Effector CD4-positive, alpha-beta T cell (primary cell): ENCODE data around the gene MCRIP1.

Experiments
- DNase-seq: peaks from one replicate; pipeline ENCODE4 v3.0.0-alpha.2; 2020
- total RNA-seq: gene quantifications from one replicate; lab custom pipeline; 2026; lab: John Stamatoyannopoulos, UW

Gene MCRIP1, protein sequence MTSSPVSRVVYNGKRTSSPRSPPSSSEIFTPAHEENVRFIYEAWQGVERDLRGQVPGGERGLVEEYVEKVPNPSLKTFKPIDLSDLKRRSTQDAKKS
- 30.8 reads per million, percentile 57 among the genes with 10 or more reads in this experiment for total RNA-seq

- DNase-seq = peak; percentile 90
Measured at GRCh38 chr17:81833160-81833920, at the start of gene MCRIP1. Gene MCRIP1 (minus strand): TSS chr17:81833291. CDS start chr17:81824506, 8,785 bp downstream.

GRCh38 chr17:81879121-81879520 lies 46.0 kb upstream of the MCRIP1 start:
- no peak for DNase-seq

- no peak for DNase-seq
Measured at GRCh38 chr17:81878294-81878693, 45.2 kb upstream of the MCRIP1 start.

DNA sequence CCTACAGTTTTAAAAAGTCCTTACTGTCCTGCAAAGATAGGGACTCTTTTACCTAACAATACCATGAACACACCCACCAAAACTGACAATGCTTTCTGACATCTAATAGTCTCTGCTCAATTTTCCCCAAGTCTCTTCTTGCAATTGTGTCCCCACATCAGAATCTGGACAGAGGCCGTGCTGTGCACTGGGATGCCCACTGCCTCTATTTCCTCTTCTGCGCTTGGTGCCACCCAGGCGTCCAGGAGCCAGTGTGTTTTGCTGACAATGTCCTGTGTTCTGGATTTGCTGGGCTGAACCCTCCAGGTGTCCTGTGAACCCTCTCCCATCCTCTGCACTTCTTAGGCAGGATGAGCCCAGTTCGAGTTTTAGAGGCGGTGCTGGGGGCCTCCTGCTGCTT lies 44.5 kb upstream of the MCRIP1 start:
- DNase-seq = no peak

GRCh38 chr17:81871387-81872230 lies 38.5 kb upstream of the MCRIP1 start:
- DNase-seq = peak; percentile 95

DNA sequence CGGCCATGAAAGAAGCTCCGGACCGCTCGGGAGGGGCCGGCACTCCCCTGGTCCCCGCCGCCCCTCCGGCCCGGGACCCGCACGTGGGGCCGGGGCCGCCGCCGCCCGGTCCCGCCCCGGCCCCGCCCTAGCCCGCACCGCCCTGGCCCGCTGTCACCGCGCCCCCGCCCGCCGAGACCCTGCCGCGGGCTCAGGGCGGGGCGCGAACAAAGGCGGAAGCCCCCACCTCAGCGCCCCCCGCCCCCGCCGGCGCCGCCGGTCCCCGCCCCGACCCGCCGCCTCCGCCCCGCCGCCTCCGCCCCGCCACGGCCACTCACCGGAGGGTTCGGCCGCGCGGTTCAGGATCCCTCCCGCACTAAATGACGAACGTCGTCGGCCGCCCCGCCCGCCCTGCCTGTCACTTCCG lies 37.9 kb upstream of the MCRIP1 start, which contains the start of gene ARHGDIA:
TSS of gene ARHGDIA (minus strand) at position 357 of the 406 bp plus-strand sequence. CDS start 1,407 bp downstream, outside the sequence.
- no peak for DNase-seq

DNA sequence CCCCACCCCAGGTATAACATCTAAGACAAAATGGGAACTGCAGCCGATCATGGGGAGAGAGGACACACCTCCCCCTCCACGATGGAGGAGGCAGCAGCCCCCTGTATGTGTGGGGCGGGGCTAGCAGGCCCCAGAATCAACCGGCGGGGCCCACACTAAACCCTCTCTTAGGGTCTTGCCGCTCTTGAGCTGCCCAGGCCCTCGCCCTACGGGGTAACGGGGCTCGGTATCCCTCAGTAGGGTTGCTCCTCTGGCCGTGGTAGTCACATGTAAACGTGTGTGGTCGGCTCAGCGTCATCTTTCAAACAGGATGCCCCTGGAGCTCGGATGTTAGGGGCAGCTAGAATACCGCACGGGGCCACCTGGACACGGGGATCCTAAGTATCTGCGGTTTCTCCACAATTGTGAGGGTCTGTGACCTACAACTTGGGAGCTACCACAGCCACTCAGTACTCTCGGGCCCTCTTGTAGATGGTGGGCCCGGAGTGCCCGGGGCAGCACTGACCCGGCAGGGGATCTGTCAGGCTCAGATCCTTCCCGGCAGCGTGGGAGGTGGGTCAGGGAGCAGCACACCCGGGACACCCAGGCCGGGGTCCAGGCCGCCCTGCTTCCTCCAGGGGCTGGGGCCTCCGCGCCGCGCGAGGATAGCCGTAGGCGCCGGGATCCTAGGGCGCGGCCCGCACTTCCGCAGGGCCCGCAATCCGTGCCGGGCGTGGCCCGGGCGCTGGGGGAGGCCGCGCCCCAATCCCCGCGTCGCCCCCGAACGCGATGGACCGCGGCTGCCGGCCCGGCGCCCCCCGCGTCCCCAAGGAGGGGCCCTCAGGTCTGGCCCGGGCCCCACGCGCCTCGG lies 37.3 kb upstream of the MCRIP1 start:
- peak; percentile 19 for DNase-seq

DNA sequence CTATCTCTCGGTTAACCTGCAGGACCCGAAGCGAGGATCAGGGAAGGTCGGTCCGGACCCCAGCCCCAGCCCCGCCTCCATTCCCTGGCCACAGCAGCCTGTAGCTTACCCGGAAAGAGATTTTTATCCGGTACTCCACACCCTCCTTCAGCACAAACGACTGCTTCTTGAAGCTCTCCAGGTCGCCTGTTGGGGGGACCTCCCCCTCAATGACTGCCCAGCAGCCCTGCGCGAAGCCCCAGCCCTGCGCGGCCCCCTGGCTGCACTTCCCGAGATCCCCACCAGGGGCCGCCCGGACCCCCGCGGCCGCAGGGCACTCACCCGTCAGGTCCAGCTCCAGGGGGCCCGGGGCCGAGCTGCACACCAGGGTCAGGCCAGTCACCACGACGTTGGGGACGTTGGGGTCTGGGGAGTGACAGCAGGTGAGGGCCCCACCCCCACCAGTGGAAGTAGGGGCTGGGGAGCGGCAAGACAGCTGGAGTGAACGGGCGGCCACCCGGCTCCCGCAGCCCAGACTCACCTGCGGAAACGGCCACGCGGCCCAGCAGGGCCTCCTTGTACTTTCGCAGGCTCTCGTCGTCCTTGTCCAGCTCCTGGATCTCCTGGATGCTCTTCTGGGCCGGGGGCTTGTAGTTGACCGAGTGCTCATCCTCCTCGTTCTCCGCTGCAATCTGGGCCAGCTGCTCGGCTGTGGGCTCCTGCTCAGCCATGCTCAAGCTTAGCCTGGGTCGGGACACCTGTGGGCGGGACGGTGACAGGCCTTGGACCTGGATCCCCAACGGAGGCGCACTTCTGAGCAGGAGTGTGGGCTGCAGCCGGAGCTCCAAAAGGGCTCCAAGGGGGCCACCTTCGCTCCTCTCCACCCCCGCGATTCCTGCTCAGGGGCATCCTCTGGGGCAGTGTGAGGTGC lies 36.4 kb upstream of the MCRIP1 start:
- DNase-seq = no peak

- no peak for DNase-seq
Measured at GRCh38 chr17:81868674-81869220, 35.7 kb upstream of the MCRIP1 start.

DNA sequence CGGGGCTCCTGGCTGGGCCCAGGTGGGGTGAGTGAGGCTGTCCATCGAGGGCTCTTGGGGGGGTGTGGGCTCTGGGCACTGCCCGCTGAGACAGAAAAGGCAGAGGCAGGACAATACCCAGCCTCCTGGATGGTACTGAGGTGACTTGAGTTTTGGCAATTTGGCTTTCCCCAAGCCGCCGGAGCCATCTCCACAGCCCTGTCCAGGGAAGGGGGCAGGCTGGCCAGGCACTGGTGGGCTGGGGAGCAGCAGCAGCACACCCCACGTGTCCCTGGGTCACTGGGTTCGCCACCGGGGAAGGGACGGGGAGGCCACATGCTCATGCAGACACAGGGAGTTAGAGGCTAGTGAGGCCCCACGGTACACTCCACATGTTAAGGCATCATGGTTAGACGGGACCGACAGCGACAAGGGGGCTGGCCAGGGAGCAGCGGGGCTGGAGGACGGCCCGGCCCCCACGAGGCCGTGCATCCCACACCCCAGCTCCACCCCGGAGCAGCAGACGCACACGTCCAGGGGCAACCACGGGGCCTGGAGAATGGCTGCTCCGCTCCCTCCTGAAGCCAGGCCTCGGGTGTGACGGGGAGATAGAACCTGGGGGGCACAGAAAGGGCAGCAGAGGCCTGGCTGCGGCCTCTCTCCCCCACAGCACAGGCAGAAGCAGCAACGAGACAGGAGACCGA lies 35.0 kb upstream of the MCRIP1 start:
- DNase-seq = no peak

DNA sequence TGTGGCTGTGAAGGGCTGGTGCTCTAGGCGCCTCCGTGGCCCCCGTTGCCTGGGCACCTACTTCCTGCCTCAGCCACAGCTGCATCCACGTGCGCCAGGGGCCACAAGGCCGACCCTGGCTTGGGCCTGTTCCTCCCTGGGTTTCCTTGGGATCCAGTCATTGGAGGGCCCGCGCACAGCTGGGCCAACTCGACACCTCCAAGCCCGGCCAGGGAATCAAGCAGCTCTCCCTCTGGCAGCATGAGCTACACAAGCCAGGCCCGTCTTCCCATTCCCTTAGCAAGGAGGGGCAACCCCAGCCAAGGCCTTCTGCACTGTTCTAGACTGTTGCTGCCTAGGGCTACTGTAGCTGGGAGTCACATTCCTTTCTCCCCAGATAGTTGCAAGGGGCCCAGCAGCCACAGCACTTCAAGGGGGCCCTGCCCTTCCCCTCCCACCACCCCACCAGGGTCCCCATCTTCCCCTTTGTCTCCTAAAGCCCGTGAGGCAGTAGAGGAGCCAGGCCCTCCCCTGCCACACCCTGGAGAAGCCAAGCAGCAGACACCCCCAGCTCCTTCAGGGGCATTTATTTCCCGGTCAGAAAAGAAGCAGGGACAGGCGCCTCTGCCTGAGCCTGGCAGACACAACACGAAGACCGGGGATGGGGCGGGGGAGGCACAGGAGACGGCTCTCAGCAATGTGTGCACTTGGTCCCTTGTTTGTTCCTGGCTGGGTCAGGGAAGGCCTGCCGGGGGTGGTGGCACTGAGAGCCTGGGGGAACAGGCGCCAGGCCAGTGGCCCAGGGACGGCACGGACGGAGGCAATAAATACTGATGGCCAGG lies 34.3 kb upstream of the MCRIP1 start:
- DNase-seq = no peak

DNA sequence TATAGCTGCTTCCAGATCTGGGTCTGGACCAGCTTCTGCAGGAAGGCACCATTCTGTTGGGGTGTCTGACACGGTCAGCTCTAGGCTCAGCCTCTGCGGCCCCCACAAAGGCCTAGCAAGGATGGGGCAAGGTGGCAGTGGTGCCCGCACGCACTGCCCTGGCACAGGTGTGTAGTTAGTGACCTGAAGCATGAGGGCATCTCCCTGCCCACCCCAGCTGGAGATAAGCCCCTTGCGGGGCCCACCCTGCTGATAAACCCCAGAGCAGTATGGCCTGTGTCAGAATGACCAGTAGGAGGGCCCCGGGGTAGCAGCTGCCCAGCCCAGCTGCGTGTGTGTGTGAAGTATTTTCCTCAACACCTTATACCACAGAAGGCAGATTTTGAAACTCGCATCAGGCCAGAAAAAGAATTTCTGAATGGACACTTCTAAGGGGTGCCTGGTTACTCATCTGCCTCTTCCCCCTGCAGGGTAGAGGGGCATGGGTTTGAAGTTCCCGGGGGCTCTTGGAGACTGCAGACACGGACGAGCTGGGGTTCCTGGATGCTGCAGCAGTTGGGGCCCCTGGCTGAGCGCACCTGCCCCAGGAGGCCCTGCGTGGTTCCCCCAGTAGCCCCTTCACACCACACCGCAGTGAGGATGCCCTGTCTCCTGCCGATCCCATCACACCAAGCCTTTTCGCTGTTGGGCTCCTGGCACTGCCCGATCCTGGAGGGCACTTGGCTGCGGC lies 33.5 kb upstream of the MCRIP1 start:
- DNase-seq = no peak

DNA sequence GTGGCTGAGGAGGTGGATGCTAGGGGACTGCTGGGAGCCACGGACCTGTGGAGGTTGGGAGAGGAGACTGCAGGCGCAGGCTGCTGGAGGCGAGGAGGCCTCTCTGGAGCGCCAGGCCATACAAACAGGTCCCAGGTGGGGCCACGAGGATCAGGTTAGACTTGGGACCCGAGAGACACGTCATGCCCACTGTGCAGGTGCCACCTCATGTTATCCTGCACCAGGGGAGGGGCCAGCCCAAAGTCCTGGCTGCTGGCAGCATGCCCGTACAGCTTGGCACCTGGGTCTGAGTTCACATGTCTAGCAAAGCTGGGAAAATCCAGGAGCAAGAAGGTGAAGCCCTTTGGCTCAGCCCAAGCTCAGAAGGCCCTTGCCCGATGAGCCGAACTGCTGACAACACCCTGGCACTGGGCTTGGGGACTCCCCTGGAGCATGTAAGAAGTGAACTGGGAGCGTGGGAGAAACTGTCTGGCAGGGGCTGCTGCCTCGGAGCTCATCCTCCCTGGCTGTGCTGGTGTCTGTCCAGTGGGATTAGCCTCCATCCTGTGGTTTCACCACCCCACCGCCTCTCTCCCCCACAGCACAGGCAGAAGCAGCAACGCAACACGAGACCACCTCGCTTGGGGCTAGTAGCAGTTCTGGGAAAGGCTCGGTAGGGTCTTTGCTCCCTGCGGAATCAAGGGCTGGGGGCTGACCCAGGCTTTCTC lies 32.8 kb upstream of the MCRIP1 start:
- no peak for DNase-seq

DNA sequence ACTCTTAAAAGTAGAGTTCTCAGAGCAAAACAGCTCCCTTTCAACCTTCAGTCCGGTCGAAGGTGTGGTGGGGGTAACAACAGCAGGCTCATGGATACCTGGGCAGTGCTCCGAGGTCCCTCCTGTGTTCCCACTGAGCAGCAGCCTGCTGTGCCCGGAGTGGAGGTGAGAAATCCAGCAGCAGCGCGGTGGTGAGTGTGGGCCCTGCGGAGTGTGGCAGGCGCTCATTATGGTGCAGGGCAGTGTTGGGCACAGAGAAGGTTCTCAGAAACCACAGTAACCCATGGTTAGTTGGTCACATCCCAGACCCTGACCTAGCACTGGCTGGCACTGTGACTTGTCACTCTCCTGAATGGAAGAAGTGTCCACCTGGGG lies 32.3 kb upstream of the MCRIP1 start:
- no peak for DNase-seq

- no peak for DNase-seq
Measured at GRCh38 chr17:81863833-81864768, 31.0 kb upstream of the MCRIP1 start.

- DNase-seq = no peak
Measured at GRCh38 chr17:81863123-81863675, 30.1 kb upstream of the MCRIP1 start.
